Activated CD8-positive, alpha-beta memory T cell treated with anti-CD3 and anti-CD28 coated beads for 1 hour (primary cell): ENCODE results near the gene SPTBN4.
"Not testable (repeated sequence)": the region's sequence is repeated elsewhere in the genome, so short reads cannot be mapped to it uniquely, and the experiment has no call there.

Experiments used
- DNase-seq, 2 donors: peaks; one replicate each; pipeline ENCODE4 v3.0.0-alpha.2; 2020; ENCODE audit warnings: low read depth in 1 of 2; ENCODE audit errors: extremely low read depth in 1 of 2

Gene SPTBN4

DNA sequence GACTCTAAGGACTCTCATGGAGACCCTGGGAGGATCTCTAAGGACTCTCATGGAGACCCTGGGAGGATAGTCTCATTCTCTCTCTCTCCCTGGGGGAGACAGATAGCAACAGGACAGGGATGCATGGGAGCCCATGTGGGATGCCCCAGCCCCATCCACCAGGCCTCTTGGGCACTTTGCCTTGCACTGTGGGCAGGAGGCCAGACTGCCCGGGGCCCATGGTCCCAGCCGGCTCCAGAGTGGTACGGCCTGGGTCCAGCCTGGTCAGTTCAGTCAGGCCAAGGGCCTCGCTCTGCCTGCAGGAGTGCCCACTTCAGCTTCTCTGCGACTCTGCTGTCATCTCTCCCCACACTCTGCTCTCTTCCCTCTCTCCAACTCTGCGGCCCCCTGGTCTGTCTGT, 61.3 kb downstream of the SPTBN4 start:
- DNase-seq = no peak

DNA sequence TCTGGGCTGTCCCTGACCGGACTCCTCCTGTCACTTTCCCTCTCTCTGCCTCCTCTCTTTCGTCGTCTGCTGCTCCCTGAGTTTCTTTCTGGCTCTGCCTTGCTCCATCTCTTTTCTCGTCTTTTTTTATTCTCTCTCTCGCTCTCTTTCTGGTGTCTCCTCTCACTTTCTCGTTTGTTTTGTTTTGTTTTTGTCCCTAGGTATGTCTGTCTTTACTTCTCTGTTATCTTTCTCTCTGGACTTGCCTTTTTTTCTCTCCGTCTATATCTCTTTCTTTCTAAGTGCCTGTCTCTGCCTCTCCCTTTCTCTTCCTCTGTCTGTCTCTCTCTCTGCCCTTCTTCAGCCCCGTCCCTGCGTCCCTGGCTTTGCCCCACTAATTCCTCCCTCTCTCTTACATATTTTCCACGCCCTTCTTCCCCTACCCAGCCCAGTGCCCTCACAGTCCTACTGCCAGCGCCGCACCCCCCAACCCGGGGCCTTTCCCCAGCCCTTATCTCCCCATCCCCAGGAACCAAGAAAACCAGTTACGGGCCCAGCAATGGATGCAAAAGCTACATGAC, 61.8 kb downstream of the SPTBN4 start:
- no peak for DNase-seq

DNA sequence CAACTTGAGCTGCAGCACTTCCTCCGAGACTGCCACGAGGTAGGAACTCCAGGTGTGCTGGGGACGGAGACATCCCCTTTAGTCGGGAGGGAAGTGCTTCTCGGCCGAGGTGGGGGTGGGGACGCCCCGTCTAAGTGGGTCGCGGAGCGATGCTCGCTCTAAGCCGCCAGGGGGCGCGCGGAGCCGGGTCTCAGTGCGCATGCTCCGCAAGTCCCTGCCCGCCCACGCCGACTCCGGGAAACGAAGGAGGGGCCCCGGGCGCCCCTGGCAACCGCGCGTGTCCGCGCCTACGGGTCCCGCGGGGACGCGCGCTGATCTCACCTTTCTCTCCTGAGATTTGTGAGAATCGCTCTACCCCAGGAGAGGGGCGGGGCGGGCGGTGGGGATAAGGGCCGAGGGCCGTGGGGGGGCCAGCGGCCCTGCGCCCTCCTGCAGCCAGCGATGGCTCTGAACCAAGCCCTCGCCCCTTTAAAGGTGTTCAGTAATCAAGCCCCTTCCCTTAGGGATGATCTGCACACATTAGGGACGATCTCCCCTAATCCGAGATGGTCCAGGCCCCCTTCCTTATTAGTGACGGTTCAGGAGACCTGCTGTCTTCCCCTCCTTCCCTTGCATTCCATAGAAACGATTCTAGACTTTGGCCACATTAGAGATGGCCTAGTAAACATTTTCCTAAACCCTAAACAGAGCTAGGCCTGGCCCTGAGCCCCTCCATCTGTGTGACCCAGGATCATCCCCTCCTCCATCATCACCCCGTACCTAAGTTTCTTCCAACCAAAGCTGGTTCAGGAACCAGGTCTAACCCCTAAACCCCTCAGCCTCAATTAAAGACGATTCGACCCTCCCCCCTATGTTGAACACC, 62.5 kb downstream of the SPTBN4 start:
- peak; percentile 74 to 83 for DNase-seq

DNA sequence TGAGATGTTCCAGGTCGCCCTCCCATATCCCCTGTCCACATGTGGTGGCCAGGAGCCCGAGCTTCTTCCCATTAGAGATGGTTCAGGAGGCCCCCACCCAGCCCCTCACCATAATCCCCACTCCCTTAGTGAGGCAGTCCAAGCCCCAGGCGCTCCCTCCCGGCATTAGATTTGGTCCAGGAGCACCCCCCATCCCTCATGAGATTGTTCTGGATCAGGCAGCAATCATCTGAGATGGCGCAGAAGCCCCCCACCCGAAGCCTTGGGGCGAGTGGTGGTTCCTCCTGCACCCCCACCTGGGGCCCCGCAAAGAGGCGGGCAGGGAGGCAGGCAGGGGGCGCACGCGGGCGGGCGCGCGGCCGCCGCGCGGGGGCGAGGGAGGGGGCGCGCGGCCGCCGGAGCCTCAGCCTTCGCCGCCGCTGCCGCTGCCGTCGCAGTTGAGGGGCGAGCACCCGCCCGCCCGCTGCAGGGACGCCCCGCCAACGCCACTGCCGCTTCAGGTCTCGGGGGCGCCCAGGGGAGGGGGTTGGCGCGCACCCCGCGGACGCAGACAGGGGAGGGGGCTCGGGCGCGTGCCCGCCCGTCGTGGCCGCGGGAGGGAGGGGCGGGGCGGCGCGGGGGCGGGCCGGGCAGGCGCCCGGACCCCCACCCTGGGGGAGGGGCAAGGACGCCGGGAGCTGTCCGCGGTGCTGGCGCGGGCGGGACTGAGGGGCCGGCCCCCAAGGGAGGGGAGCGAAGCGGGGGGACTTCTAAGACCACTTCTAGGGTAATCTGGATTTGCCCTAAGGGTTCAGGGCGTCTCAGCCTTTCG, 63.5 kb downstream of the SPTBN4 start:
- no peak for DNase-seq

DNA sequence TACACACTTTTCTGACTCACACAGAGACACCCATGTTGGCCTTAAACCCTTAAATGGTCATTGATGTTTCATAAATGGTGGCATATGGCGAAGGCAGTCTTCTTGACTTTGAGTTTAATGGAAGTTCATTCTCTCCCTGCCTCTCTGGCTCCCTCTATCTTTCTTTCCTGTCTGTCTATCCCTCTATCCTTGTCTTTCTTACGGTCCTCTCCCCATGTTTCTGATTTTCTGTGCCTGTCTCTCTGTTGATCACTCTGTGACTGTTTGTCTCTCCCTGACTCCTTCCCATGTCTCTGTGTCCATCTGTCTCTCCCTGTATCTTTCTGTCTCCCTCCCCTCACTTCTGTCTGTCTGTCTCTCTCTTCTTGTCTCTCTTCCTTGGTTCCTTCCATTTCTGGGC, 66.7 kb downstream of the SPTBN4 start:
- DNase-seq = no peak

DNA sequence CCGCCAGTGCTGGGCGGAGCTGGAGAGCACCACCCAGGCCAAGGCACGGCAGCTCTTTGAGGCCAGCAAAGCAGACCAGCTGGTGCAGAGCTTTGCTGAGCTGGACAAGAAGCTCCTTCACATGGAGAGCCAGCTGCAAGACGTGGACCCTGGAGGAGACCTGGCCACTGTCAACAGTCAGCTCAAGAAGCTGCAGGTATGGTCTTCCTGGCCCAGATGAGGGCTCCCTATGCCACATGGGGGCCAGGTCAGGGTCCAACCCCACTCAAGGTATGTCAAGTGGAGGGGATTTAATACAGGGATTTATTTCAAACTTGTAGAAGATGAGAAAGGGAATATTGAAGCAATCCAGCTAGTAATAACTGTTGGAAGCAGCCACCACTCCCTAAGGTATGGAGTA, 67.3 kb downstream of the SPTBN4 start:
- no peak for DNase-seq

DNA sequence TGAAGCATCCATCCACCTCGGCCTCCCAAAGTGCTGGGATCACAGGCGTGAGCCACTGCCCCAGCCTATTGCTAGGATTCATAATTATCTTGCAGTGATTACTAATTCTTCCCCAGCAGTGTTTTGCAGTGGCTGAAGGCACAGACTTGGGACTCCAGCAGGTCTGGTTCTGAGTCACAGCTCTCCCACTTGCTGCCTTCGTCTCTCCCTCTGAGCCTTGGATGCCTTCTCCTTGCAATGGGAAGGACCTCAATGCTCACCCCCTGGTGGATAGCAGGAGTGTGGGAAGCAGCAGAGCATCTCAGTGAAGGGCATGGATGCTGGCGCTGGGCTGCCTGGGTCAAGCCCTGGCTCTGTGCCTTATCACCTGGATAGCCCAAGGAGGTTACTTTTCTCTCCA, 72.3 kb downstream of the SPTBN4 start:
- no peak for DNase-seq

DNA sequence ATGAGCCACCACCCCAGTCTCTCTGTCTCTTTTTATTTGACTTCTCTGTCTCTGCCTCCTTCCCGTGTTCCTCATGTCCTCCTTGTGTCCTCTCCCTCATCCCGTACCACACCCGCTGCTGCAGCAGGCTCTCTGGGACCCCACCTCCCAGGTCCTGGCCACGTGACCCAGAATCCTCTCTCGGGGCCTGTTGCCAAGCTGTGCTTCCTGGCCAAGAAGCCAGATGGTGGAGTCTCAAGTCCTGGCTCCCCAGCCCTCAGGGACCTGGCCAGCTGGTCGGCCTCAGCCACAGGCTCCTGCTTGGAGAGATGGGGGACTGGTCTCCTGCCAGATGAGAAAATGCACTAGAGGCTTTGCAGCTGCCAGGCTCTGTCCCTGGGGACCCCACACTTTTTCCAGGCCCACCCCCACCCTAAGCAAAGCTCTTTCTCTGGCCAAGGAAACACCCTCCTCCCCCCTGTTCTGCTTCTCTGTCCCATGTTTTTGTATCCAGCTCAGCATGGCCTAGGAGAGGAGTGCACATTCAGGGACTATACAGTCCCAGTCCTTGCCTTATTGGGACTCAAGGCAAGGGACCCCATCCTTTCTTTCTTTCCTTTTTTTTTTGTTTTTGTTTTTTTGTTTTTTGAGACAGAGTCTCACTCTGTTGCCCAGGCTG, 75.5 kb downstream of the SPTBN4 start:
- DNase-seq = no peak

DNA sequence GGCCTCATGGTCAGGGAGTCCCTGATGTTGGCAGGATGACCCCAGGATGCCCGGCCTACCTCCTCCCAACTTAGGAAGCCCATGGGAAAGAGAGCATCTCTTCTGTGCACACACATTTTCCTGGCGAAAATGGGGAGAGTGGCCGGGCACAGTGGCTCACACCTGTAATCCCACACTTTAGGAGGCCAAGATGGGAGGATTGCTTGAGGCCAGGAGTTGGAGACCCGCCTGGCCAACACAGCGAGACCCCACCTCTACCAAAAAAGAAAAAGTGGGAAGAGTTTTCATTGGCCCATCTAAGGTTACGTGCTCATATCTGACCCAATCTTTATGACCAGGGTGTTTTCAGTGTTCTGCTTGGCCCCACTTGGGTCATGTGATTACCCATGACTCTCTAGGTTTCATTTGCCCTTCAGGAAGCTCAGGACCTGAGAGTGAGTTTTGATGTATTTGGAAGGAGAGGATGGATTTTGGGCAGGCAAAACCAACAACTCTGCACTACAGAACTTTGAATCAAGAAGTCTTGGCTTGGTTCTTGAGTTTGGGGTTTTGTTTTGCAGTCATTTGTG, 76.3 kb downstream of the SPTBN4 start:
- no peak for DNase-seq

DNA sequence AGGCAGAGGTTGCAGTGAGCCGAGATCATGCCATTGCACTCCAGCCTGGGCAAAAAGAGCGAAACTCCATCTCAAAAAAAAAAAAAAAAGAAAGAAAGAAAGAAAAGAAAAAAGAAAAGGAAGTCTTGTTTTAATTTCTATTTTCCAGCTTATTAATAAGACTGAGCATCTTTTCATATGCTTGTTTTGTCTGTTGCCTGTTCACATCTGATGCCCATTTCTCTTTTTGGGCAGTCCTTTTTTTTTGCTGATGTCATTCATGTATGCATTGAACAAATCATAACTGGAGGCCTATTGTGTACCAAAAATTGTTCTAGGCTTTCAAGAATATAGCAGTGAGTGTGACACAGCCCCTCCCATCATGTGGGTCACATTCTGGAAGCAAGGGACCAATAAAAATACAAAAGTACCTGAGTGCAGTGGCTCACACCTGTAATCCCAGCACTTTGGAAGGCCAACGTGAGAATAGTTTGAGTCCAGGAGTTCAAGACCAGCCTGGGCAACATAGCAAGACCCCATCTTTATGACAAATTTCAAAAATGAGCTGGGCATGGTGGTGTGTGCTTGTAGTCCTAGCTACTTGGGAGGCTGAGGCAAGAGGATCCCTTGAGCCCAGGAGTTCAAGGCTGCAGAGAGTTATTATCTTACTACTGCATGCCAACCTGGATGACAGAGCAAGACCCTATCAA, 79.5 kb downstream of the SPTBN4 start:
- not testable (repeated sequence) for DNase-seq

DNA sequence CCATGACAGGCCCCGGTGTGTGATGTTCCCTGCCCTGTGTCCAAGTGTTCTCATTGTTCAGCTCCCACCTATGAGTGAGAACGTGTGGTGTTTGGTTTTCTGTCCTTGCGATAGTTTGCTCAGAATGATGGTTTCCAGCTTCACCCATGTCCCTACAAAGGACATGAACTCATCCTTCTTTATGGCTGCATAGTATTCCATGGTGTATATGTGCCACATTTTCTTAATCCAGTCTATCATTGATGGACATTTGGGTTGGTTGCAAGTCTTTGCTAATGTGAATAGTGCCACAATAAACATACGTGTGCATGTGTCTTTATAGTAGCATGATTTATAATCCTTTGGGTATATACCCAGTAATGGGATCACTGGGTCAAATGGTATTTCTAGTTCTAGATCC, 80.4 kb downstream of the SPTBN4 start:
- not testable (repeated sequence) for DNase-seq

DNA sequence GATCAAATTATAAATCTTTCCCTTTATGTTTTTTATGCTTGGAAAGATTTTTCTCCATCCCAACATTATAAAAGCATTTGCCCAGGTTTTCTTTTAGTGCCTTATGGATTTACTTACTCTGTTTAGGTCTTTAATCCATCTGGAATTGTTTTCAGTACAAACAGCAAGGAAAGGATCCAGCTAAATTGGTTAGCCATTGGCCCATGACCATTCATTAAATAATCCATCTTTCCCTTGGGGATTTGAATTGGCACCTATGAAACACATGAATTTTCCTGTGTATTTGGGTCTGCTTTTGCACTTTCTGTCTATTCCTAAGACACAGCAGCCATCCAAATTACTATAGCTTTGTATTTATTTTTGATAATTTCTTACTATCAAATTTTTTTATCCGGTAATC, 81.0 kb downstream of the SPTBN4 start:
- DNase-seq = no peak

DNA sequence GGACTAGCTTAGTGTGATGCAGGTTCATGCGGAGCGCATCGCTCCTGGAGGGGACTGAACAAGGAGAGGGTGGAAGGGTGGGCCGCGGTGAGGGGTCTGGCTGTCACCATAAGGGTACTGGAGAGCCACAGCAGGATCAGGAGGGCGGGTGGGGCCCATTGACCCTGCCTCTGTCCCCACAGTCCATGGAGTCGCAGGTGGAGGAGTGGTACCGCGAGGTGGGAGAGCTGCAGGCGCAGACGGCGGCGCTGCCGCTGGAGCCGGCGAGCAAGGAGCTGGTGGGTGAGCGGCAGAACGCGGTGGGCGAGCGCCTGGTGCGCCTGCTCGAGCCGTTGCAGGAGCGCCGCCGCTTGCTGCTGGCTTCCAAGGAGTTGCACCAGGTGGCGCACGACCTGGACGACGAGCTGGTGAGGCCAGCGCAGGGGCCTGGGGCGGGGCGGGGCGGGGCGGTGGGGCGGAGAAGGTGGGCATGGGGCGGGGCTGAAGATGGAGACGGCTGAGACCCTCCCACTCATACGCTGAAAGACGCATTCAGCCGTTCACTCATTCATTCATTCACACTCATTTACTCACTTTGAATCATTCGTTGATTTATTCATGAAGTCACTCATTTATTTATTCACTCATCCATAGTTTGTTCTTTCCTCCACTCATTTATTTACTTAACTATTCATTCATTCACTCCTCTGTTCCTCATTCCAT, 82.4 kb downstream of the SPTBN4 start:
- DNase-seq = peak; percentile 33 to 65

DNA sequence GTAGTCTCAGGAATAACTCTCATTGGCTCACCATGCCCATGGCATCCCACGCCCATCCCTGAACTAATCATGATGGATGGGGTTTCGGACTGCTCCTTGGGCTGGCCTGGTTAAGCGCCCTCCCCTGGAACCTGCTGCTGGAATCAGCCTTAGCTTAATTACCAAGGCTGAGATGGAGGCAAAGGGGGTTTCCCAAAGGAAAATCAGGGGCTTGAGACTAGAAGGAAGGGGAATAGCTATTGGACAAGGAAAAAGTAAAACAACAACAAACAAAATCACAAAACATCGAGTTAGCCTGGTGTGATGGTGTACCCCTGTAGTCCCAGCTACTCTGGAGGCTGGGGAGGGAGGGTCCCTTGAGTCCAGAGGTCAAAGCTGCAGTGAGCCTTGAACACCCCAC, 84.2 kb downstream of the SPTBN4 start:
- DNase-seq = no peak

DNA sequence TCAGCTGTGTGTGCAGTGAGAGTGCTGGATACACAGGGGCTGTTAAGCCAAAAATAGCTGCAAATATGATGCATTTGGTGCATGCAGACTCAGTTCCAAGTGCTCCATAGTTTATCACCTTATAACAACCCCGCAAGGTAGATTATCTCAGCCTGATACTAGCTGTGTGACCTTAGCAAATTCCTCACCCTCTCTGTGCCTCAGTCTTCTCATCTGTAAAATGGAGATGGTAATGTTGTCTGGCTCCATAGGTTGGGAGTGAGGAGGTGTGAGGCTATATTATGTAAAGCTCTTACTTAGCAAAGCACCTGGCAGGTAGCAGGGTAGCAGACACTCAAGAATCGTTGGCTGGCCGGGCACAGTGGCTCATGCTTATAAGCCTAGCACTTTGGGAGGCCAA, 86.0 kb downstream of the SPTBN4 start:
- DNase-seq = no peak

DNA sequence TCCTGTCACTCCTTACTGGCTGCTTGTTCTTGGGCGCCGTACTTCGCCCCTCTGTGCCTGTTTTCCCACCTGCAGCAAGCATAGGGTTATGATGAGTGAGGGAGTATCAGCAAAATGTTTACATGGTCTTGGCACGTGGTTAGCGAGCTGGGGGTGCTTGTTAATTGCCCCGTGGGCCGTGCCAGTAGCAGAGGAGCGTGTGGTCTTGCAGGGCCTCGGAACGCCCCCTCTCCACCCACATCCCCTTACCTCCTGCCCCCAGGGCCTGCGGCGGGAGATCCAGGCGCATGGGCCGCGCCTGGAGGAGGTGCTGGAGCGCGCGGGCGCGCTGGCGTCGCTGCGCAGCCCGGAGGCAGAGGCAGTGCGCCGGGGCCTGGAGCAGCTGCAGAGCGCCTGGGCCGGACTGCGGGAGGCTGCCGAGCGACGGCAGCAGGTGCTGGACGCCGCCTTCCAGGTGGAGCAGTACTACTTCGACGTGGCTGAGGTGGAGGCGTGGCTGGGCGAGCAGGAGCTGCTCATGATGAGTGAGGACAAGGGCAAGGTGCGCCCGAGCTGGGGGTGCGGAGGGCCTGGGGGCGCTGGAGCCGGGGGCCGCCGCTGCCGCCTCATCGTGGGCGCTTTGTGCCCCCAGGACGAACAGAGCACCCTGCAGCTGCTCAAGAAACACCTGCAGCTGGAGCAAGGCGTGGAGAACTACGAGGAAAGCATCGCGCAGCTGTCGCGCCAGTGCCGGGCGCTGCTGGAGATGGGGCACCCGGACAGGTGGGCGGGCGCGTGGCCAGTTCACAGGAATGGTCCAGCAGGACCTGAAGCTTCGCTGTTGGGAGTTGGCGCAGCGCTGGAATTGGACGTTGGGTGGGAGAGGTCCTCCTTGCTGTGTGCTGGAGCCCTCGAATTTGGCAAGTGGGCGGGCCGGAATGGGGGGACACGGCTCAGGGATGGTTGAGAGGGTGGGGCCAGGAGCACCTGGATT, 87.4 kb downstream of the SPTBN4 start:
- no peak for DNase-seq

DNA sequence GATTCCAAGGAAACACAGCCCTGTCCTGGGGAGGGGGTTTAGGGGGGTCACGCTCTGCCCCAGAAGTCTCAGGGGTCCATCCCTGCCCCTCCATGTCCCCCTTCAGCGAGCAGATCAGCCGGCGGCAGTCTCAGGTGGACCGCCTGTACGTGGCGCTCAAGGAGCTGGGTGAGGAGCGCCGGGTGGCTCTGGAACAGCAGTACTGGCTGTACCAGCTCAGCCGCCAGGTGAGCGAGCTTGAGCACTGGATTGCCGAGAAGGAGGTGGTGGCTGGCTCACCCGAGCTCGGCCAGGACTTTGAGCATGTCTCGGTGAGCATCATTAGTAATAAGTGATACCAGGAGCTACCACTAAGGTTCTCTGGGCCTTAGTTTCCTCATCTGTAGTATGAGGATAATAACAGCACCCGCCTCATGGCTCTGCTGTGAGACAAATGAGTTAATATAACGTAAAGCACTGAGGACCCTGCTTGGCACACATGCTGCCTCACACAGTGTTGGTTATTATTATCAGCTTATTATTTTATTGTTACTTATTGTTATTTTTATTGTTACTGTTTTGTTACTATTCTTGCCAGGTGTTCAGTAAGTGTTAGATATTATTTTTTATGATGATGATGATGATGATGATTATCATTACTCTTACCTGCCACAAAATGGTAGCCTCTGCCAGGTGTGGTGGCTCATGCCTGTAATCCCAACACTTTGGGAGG, 89.3 kb downstream of the SPTBN4 start:
- no peak for DNase-seq

DNA sequence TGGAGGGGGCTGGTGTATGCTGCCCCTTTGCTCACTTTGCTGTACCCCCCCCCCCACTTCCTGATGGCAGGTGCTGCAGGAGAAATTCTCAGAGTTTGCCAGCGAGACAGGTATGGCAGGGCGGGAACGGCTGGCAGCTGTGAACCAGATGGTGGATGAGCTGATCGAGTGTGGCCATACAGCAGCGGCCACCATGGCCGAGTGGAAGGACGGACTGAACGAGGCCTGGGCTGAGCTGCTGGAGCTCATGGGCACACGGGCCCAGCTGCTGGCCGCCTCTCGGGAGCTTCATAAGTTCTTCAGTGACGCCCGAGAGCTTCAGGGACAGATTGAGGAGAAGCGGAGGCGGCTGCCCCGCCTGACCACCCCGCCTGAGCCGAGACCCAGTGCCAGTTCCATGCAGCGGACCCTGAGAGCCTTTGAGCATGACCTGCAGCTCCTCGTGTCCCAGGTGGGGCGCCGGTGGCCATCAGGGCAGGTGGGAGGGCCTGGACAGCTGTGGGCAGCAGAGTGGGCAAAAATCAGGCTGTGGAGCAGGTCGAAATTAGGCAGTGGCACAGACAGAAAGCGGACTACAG, 90.2 kb downstream of the SPTBN4 start:
- no peak for DNase-seq
